Esophagus mucosa (tissue), 1 donor: Measurements from ENCODE around the gene DTNBP1. TPM values are rescaled to one million over a fixed set of nuclear protein-coding genes. Genes with fewer than 3 reads are reported as not detected.
"Not testable (repeated sequence)": the region's sequence is repeated elsewhere in the genome, so short reads cannot be mapped to it uniquely, and the experiment has no call there.

Experiments used
- ATAC-seq: fragments of 200-7000 bp; cut with Tn5 transposase; one replicate; pipeline ENCODE4 v1.9.1; 2020
- total RNA-seq: library from RNA; stranded (reverse); gene quantifications from one replicate; pipeline ENCODE4 v1.2.4, GENCODE V29; 2023
- donor health status: DM: yes; HTN: yes; CAD: no.

Gene DTNBP1
- total RNA-seq, 1 donor from 2014 or later, result 9.9 TPM

GRCh38 chr6:15666896-15667295 lies 4.1 kb upstream of the DTNBP1 start:
- ATAC-seq, result not testable (repeated sequence)

- no peak for ATAC-seq
Measured at GRCh38 chr6:15665237-15665636, 2.4 kb upstream of the DTNBP1 start.

GRCh38 chr6:15663130-15663871 lies 473 bp upstream of the DTNBP1 start:
- no peak for ATAC-seq

- ATAC-seq, result no peak
Measured at GRCh38 chr6:15661853-15662325, 939 bp downstream of the DTNBP1 start.

- no peak for ATAC-seq
Measured at GRCh38 chr6:15659181-15659580, 3.6 kb downstream of the DTNBP1 start.

- no peak for ATAC-seq
Measured at GRCh38 chr6:15658181-15658744, 4.6 kb downstream of the DTNBP1 start.

- no peak for ATAC-seq
Measured at GRCh38 chr6:15657290-15657689, 5.5 kb downstream of the DTNBP1 start.

GRCh38 chr6:15656145-15656544 lies 6.7 kb downstream of the DTNBP1 start:
- no peak for ATAC-seq

- no peak for ATAC-seq
Measured at GRCh38 chr6:15654250-15654649, 8.6 kb downstream of the DTNBP1 start.

- ATAC-seq, result no peak
Measured at GRCh38 chr6:15653581-15653980, 9.2 kb downstream of the DTNBP1 start.

GRCh38 chr6:15650004-15650559 lies 12.7 kb downstream of the DTNBP1 start:
- ATAC-seq, result not testable (repeated sequence)

GRCh38 chr6:15644904-15645303 lies 17.9 kb downstream of the DTNBP1 start:
- no peak for ATAC-seq

- ATAC-seq, result no peak
Measured at GRCh38 chr6:15643542-15643941, 19.3 kb downstream of the DTNBP1 start.

GRCh38 chr6:15642276-15642675 lies 20.6 kb downstream of the DTNBP1 start:
- ATAC-seq, result no peak

- no peak for ATAC-seq
Measured at GRCh38 chr6:15638373-15638772, 24.5 kb downstream of the DTNBP1 start.

GRCh38 chr6:15631432-15631831 lies 31.4 kb downstream of the DTNBP1 start:
- ATAC-seq, result no peak

- ATAC-seq, result no peak
Measured at GRCh38 chr6:15630202-15630601, 32.6 kb downstream of the DTNBP1 start.

GRCh38 chr6:15629487-15629886 lies 33.3 kb downstream of the DTNBP1 start:
- ATAC-seq, result no peak

GRCh38 chr6:15628499-15629131 lies 34.2 kb downstream of the DTNBP1 start:
- ATAC-seq, result no peak

- ATAC-seq, result no peak
Measured at GRCh38 chr6:15627821-15628220, 35.0 kb downstream of the DTNBP1 start.

GRCh38 chr6:15626878-15627674 lies 35.8 kb downstream of the DTNBP1 start:
- ATAC-seq, result no peak

- no peak for ATAC-seq
Measured at GRCh38 chr6:15626160-15626559, 36.7 kb downstream of the DTNBP1 start.
